M059J (cell line): ENCODE data around the gene HPS4. TPM values are rescaled to one million over a fixed set of nuclear protein-coding genes. Genes with fewer than 3 reads are reported as not detected.
A peak's percentile ranks its signal among the peaks of the same experiment; 100 is the strongest.
"Not testable (repeated sequence)": the region's sequence is repeated elsewhere in the genome, so short reads cannot be mapped to it uniquely, and the experiment has no call there.

Experiments used
- DNase-seq: peaks from one replicate; pipeline ENCODE4 v3.0.0-alpha.2; 2012; ENCODE audit warnings: low read depth
- total RNA-seq: library from RNA; depleted of rRNA; stranded (reverse); fragments of >200 nt; shearing (Covaris generic); gene quantifications from 2 replicates; pipeline ENCODE4 v1.2.3, GENCODE V29; 2014; rRNA removed

Gene HPS4
- total RNA-seq: 16.3 and 20.5 TPM in 2 replicates

DNA sequence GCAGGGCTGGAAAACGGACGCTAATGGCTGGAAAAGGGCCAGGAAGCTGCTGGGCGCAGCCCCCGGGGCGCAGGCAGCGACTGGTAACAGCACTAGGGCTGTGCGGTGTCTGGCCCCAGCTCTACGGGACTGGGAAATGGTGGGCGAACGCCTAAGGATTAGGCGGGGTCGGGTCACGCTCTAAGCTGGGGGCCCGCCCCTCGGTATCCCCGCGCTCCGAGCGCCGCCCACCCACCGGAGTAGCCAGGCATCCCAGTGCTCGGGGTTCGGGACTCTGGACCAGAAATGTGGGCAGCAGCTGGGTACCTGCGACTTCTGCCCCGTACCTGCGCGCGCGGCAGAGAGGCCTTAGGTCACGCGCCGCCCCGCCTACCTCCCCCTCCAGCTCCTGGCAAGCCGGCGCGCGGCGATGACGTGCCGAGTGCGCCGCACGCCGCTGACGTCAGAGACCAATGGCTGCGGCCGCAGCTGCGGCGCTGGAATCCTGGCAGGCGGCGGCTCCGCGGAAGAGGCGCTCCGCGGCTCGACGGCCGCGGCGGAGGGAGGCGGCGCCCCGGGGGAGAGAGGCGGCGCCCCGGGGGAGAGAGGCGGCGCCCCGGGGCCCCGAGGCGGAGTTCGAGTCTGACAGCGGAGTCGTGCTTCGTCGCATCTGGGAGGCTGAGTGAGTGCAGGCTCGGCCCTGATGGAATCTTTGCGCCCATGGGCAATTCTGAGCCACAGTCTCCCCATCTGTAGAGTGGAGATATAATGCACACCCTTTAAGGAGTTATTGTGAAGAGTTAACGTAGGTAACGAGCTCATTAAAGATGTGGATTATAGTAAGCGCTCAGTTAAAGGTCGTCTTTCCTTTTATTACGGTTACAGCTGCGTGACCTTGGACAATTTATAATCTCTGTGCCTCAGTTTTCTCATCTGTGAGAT, at the start of gene HPS4, which contains the start of gene SRRD:
TSS of gene HPS4 (minus strand) at position 345 of the 921 bp plus-strand sequence. CDS start 2,021 bp downstream, outside the sequence.
TSS of gene SRRD (plus strand) at position 439 of the 921 bp plus-strand sequence. CDS start at position 453, 14 bp downstream.
- peak; percentile 81 for DNase-seq

DNA sequence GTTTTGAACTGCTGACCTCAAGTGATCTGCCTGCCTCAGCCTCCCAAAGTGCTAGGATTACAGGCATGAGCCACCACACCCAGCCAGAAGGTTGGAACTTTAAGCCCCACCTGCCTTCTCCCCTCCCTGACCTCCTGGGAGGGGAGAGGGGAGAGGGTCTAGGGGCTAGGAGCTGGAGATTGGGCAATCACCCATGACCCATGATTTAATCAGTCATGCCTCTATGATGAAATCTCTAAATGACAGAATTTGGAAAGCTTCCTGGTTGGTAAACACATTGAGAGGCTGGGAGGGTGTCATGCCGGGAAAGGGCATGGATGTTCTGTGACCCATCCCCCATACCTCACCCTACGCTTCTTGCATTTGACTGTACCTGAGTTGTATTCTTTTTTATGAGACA, 45.8 kb upstream of the HPS4 start:
- DNase-seq: no peak

DNA sequence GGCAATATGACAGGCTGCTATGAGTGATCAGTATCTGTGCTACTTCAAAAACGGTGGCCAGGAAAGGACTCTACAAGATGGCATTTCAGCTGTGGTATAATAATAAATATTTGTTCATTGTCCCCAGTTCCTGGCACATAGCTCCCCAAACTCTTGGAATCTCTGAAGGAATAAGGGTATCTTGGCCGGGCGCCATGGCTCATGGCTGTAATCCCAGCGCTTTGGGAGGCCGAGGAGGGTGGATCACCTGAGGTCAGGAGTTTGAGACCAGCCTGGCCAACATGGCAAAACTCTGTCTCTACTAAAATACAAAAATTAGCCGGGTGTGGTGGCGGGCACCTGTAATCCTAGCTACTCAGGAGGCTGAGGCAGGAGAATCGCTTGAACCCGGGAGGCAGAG, 44.9 kb upstream of the HPS4 start:
- not testable (repeated sequence) for DNase-seq

DNA sequence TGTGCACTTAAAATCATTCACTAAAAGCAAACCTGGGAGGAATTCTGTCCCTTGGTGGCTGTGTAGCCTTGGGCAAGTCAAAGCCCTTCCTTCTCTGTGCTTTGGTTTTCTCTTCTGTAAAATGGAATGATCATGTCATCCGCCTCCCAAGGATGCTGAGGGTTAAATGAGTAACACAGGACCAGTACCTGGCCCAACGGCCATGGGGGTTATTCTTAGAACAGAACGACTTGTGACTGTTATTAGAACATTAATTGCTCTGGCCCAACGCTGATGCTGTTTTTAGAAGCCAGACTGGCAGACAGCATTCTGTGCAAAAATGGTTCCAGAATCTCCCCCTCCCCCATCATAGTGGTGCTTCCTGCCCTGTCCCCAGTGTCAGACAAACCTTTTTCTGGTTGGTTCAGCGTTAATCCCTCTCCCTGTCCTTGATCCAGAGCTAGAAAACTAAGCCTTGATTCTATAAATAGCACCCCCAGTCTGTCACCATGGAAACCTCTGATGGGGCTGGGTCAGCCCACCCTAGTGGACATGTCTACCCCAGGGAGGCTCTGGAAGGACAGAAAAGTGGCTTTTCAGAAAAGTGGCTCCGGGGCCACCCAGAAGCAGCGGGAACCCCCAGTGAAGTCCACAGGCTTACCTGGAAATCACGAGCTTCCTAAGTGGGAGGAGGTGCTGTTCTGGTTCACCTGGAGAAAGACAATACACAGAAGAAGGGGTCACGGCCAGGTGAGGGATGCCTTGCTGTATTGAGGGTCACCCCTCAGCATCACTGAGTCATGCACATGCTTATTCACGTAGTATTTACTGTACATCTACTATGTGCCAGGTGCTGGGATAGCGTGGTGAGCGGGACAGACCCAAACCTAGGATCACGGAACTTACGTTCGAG, 44.2 kb upstream of the HPS4 start:
- DNase-seq: no peak

DNA sequence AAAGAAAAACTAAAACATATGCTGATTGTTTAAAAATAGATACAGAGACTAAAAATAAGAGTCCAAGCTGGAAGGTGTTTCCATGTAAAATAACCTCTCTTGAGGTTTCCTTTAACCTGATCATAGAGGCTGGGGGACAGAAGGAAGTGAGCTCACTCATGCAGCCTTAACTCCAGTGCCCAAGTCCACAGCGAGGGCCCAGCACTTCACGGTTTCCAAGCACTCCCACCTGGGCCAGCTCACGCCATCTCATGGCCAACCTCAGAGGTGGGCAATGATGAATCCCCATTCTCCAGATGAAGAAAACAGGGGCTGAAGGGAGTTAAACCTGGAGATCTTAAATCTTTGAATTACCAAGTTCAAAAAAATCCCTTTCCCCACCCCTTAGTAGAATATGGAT, 43.6 kb upstream of the HPS4 start:
- DNase-seq: no peak

DNA sequence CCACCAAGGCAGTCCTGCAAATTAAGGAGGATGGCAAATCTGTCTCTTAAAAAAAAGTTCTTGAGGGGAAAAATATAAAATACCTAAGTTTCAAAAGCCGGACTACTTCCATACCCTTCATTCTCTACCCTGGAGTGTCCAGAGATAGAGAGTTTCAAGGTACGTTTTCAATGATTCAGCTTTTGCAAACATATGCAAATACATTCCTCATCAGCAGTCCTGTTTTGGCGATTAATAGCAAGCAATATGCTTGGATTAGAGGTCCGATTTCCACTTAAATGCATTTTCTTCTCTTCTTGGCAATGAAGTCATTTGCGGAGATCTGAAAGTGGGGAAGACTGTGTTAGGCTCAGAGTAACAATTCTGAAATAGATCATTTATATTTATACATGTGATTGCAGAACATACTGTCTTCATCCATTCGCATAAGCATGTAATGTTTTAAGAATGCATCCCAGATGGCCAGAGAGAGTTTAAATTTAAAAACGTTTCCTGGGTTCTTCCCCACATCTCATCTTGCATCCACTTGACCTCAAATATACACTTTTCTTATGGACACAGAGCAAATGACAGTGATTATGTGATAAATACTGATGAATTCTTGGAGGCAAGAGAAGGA, 42.5 kb upstream of the HPS4 start:
- DNase-seq: no peak

DNA sequence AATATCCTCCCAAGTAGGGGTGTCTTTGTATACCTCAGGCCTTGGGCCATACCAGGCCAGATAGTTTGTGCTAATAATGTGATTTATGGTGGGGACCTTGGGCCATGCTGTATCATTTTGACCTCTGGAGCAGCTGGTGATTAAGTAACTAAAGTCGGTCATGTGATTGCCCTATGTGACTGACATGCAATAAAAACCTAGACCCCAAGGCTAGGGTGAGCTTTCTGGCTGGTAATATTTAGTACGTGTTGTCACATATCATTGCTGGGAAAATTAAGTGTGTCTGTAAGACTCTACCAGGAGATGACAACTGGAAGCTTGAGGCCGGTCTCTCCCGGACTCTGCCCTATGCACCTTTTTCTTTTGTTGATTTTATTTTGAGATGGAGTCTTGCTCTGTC, 41.3 kb upstream of the HPS4 start:
- no peak for DNase-seq

DNA sequence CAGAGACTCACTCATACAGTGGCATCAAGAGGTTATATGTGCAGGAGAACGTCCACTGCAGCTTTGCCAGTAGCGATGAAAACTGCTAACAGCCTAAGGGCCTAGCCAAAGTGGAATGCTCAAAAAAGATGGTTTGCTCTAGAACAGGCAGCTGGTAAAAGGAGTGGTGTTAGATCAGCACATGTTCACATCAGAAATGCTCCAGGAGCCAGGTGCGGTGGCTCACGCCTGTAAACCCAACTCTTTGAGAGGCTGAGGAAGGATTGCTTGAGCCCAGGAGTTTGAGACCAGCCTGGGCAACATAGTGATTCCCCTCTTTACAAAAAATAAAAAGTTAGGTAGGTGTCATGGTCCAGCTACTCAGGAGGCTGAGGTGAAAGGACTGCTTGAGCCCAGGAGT, 39.0 kb upstream of the HPS4 start:
- no peak for DNase-seq

DNA sequence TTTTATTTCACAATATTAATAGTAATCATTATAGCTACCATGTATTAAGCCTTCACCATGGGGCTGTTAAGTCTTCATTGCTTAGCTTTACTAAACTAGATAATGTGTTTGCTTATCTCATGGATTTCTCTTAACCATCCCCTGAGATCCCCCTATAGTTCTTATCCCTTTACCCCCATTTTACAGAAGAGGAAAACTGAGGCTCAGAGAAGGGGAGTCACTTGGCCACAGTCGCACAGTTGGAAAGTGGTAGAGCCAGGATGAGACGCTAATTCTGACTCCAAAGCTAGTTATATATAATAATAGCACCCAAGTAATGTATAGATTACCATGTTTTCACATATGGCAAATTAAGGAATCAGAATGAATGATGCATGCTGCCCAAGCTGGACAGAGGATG, 38.4 kb upstream of the HPS4 start:
- no peak for DNase-seq

DNA sequence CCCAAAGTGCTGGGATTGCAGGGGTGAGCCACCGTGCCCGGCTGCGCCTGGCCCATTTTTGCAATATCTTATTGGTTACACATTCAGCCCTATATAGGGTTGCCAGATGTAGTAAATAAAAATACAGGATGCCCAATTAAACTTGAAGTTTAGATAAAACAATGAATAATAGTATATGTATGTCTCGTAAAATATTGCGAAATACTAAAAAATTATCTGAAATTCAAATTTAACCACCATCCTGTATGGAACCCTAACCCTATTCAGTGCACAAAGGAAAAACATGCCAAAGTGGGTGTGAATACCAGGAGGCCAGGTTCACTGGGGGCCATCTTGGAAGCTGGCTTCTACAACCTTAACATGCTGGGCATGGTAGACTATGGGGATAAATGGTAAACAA, 33.8 kb upstream of the HPS4 start:
- no peak for DNase-seq

DNA sequence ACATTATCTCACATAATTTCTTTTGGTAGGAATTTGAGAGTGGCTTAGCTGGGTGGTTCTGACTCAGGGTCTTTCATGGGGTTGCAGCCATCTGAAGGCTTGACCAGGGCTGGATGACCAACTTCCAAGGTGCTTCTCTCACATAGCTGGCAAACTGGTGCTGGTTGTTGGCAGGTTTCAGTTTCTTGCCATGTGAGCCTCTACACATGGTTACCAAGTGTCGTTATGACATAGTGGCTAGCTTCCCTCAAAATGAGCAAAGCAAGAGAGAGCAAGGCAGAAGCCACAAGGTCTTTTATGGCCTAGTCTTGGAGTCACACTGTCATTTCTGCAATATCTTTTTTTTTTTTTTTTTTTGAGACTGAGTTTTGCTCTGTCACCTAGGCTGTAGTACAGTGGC, 32.9 kb upstream of the HPS4 start:
- DNase-seq: no peak

DNA sequence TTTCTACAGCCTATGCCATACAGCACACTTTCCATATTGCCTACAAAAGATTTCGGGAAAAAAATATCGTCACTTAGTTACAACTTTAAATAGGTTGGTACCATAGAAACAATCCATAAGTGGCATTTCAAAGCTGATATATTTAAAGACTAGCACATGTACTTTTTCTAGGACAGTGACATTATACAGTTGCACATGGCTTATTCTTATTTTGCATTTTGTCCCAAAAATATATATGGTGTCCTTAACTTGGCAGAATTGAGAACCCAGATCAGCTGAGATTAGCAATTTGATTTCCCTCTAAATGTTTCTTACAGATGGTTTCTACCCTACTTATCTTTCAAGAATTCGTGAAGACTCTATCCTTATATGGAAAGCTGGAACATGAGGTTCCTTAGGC, 32.3 kb upstream of the HPS4 start:
- no peak for DNase-seq

DNA sequence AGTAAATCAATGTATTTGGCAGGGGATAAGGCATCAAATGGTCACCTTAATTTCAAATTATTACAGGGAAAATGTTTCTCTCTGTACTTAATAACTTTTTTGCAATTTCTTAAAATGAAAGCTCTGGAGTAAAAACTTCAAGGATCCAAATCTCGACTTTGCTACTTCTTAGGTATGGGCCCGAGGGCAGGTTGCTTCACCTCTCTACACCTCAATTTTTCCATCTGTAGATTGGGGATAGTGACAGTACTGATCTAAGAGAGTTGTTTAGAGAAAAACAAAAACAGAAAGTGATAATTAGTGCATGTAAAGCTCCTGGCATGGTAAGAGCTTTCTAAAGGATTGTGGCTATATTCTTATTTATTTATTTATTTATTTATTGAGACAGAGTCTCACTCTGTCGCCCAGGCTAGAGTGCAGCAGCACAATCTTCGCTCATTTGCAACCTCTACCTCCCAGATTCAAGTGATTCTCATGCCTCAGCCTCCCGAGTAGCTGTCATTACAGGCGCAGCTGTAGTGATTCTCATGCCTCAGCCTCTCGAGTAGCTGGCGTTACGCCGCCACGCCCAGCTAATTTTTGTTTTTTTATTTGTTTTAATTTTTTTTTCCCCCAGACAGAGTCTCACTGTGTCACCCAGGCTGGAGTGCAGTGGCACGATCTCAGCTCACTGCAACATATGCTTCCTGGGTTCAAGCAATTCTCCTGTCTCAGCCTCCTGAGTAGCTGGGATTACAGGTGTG, 31.0 kb upstream of the HPS4 start:
- no peak for DNase-seq

DNA sequence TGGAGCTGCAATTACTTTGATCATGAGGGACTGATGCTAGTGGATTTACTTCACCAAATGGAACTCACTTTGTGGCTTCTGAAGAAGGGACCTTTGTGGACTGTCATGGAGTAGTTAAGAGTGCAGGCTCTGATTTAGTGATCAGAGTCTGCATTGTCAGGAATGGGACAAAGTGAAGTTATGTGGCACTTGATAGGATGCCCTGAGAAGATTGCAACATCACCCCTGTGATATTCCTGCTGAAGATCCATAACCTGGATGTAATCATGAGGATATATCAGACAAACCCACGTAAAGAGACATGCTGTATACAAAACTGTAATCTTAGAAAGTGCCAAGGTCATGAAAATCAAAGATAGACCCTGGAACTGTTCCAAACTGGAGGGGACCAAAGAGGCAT, 30.3 kb upstream of the HPS4 start:
- no peak for DNase-seq

DNA sequence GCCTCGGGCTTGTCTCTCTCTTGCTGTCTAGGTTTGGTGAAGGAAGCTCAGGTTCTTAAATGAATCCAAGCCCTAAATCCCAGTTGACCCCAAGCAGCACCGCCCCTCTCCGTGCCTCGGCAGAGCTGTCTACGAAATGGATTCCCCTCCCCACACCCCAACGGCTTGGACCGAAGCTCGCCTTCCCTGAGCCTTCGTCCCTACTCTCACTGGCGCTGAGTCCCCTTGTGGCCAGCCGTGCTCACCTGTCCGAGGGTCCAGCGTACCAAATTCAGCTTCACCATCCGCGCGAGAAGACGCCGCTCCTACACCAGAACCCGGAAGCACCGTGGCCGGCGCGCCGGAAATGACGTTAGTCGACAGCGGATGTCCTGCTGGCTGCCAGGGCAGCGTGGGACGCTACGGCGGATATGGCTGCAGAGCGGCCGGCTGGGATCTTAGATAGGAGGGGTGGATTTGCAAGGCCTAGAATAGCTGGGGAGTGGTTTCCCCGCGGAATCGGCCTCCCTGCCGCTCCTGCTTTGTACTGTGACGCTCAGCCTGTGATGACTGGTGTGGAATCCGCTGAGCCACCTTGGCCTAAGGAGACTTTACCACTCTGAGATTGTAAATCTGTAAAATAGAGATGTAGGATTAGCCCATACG, 28.7 kb upstream of the HPS4 start, which contains the start of gene TFIP11:
TSS of gene TFIP11 (minus strand) at position 325 of the 645 bp plus-strand sequence. CDS start 2,201 bp downstream, outside the sequence.
- DNase-seq: peak; percentile 87

DNA sequence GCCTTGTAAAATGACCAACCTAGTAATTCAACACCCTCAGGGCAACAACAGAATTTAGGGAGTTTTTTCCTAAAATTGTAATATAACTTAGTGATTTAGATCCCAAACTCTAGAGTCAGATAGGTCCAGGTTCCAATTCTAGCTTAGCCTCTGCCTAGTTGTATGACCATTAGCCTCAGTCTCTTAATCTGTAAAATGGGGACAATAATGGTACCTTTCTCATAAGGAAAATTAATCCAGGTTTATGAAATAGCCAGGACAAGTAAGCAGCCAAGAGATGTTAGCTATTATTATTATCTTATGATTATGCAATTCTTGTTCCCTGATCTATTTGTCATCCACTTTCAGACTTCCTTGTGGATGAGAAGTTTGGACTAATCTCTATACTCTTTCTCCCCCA, 24.6 kb upstream of the HPS4 start:
- DNase-seq: no peak

DNA sequence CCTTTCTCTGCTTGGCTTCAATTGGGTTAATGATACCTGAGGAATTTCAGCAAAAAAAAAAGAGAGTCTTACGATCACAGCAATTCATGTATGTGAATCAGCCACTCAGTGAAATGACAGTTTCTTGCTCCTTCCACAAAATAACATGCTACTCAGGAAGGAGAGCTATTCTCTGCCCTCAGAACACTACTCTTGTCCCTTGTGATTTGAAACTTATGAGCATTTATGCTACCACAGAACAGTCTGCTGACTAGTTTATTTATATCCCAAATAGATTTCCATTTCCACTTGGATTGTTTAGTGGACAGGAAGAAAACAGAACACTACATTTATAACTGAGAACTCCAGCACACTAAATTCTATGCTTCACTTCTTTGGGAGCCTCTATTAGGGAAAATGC, 20.2 kb upstream of the HPS4 start:
- no peak for DNase-seq

DNA sequence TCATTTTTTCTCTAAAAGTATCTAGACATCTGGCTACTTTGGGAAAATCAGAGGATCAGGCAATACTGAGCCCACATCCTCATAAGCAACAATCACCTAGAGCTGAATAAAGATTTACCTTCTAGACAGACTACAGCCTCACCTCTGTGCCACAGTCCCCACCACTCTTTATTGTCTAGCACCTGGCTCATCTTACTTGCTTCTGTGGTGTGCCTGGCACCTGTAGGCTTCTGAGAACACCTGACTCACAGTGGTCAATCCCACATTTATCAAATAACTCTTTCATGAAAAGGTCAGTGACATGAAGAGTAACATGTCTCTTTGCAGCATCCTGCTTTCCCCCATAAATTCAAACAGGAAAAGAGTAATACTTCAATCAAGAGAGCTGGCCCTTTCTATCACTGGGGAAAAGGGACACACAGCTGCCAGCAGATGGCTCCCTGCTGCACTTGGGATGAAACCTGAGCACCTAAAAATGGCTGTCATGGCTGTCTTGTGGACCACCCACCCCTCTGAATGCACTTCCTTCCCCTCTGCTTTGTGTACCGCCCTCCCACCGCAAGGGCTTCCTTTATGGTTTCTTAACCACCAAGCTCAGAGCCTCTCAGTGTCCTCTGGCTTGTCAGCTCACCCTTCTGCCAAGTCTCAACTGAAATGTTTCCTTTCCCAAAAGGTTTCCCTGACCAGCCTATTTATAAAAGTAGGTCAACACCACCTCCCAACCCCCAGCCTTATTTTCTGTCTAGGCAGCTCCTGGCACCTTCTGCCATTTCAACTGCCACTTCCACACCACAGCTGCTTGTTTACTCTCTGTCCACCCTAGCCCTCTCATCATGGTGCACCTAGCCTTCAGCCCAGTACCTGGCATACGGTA, 19.3 kb upstream of the HPS4 start:
- peak; percentile 19 for DNase-seq

DNA sequence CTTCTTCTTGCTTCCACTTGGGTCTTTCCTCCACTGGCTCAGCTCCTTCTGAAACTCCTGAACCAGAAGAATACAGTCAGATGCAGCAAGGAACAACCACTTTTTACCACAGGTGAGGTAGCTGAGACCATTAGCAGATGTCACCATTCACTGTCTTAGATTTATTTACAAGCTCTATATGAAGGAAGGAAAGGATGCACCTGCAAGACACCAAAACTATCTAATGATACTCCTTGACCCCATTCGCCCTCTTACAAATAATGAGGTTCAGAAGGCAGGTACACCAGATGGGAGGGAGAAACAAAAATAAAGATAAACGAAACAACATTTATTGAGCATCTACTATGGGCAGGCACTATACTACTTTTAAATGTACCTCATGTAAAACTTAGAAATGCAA, 18.4 kb upstream of the HPS4 start:
- DNase-seq: no peak
